Natural killer cell (primary cell): Measurements from ENCODE around the gene ALDOB. TPM values are rescaled to one million over a fixed set of nuclear protein-coding genes. Genes with fewer than 3 reads are reported as not detected.

Experiments
- ATAC-seq, 3 donors: fragments of 150-1000 bp in 2 of 3; fragments of 200-7000 bp in 1 of 3; cut with Tn5 transposase; 1 replicate in 1 of 3; 2 replicates in 2 of 3; pipeline ENCODE4 v1.10.0; 2021; ENCODE audit warnings: mild to moderate bottlenecking in 2 of 3, moderate library complexity in 2 of 3
- DNase-seq, 2 donors: peaks; one replicate each; pipeline versions ENCODE4 v3.0.0 to v3.0.0-alpha.2; 2013 to 2021; ENCODE audit warnings: mixed read lengths in 1 of 2
- H3K27ac ChIP-seq: one replicate; pipeline ENCODE4 v1.5.1; 2013; ENCODE audit warnings: mild to moderate bottlenecking, low read length
- H3K27me3 ChIP-seq: one replicate; pipeline ENCODE4 v1.6.1; 2013; ENCODE audit warnings: low read length; ENCODE audit not compliant: control insufficient read depth, insufficient read depth
- H3K36me3 ChIP-seq: one replicate; pipeline ENCODE4 v1.6.1; 2013; ENCODE audit warnings: low read length; ENCODE audit not compliant: control insufficient read depth, insufficient read depth
- H3K4me1 ChIP-seq: one replicate; pipeline ENCODE4 v1.6.1; 2013; ENCODE audit warnings: low read length; ENCODE audit not compliant: control insufficient read depth, insufficient read depth
- H3K4me3 ChIP-seq: one replicate; pipeline ENCODE4 v1.5.1; 2013; ENCODE audit warnings: low read length
- H3K9me3 ChIP-seq: one replicate; pipeline ENCODE4 v1.6.1; 2013; ENCODE audit warnings: low read length; ENCODE audit not compliant: control insufficient read depth, insufficient read depth
- H3K27ac Mint-ChIP-seq, 2 donors: one replicate each; pipeline ENCODE4 v1.8.0; 2022; ENCODE audit warnings: mild to moderate bottlenecking in 2 of 2, mixed read lengths in 2 of 2, moderate library complexity in 1 of 2
- H3K27me3 Mint-ChIP-seq, 2 donors: one replicate each; pipeline ENCODE4 v1.8.0; 2022; ENCODE audit warnings: low read depth in 2 of 2, mixed read lengths in 2 of 2
- H3K36me3 Mint-ChIP-seq: one replicate; pipeline ENCODE4 v1.8.0; 2022; ENCODE audit warnings: mixed read lengths
- H3K4me1 Mint-ChIP-seq, 2 donors: one replicate each; pipeline ENCODE4 v1.8.0; 2022; ENCODE audit warnings: mixed read lengths in 2 of 2
- H3K4me3 Mint-ChIP-seq: one replicate; pipeline ENCODE4 v1.8.0; 2022; ENCODE audit warnings: mild to moderate bottlenecking, moderate library complexity, mixed read lengths
- H3K9me3 Mint-ChIP-seq, 2 donors: one replicate each; pipeline ENCODE4 v1.8.0; 2022; ENCODE audit warnings: mixed read lengths in 2 of 2
- WGBS: methylation state at CpG from one replicate; pipeline ENCODE4 v1.1.7; 2013; ENCODE audit warnings: missing lambda C conversion rate; ENCODE audit not compliant: insufficient coverage; 5-methylcytosine and 5-hydroxymethylcytosine counted together
- intact Hi-C: fragments of 100-400 bp; cut with micrococcal nuclease; formaldehyde crosslinking; loops from one replicate; pipeline ENCODE4 v1.14.2; 2022
- total RNA-seq, 4 donors: library from RNA; stranded (reverse); fragments of 120-200 nt in 1 of 4; gene quantifications; one replicate each; pipeline versions ENCODE4 v1.2.3 to v1.2.4, GENCODE V29; 2013 to 2022
- TF ChIP-seq, protein P1 (sequence below): fragments of 200-600 bp; IDR thresholded peaks from one replicate; pipeline ENCODE4 v1.8.0; 2022; ENCODE audit warnings: antibody characterized with exemption

The ALDOB gene
- total RNA-seq, 3 donors from 2014 or later (not counting 1 experiment from before 2014, with no cell fraction given): not detected

DNA sequence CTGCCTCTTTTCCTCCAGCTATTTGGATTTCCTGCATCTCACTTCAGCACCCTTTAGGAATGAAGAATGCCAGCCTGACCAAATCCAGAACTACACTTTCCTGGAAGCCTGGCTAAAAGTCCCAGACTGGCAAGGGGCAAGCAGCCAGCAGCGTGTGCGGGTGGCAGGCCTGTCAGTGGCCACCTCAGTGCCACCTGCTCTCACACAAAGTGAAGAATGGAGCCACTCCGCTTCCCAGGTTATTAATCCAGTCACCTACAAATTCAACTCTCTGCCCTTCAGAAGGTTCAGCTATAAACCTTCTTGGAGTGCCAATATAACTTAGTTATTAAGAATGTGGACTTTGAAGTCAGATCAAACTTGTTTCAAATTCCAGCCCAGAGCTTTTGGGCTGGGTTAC is 6.7 kb upstream of the ALDOB start:
- Mint-ChIP-seq H3K36me3 (no peaks in the 10 kb centered on the region), H3K9me3 (peaks cover 0 to 2% of the 10 kb centered on the region in 2 donors), H3K27ac (no peak overlapping the region), H3K4me3 (no peak overlapping the region), H3K4me1 (no peaks in the 10 kb centered on the region), H3K27me3 (peaks cover 32 to 66% of the 10 kb centered on the region in 2 donors)
- H3K9me3 ChIP-seq: no peaks in the 10 kb centered on the region
- 92% methylated on average over 3 of the region's 3 CpGs for WGBS
- no peaks in the 10 kb centered on the region for H3K4me1 ChIP-seq
- intact Hi-C loops: no loop called here
- TF ChIP-seq, protein P1, sequence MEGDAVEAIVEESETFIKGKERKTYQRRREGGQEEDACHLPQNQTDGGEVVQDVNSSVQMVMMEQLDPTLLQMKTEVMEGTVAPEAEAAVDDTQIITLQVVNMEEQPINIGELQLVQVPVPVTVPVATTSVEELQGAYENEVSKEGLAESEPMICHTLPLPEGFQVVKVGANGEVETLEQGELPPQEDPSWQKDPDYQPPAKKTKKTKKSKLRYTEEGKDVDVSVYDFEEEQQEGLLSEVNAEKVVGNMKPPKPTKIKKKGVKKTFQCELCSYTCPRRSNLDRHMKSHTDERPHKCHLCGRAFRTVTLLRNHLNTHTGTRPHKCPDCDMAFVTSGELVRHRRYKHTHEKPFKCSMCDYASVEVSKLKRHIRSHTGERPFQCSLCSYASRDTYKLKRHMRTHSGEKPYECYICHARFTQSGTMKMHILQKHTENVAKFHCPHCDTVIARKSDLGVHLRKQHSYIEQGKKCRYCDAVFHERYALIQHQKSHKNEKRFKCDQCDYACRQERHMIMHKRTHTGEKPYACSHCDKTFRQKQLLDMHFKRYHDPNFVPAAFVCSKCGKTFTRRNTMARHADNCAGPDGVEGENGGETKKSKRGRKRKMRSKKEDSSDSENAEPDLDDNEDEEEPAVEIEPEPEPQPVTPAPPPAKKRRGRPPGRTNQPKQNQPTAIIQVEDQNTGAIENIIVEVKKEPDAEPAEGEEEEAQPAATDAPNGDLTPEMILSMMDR: no peak
- H3K4me3 ChIP-seq: no peak overlapping the region
- no peaks in the 10 kb centered on the region for H3K36me3 ChIP-seq
- peaks cover 5% of the 10 kb centered on the region for H3K27me3 ChIP-seq
- ATAC-seq: no peak
- H3K27ac ChIP-seq: no peak overlapping the region
- DNase-seq: no peak

DNA sequence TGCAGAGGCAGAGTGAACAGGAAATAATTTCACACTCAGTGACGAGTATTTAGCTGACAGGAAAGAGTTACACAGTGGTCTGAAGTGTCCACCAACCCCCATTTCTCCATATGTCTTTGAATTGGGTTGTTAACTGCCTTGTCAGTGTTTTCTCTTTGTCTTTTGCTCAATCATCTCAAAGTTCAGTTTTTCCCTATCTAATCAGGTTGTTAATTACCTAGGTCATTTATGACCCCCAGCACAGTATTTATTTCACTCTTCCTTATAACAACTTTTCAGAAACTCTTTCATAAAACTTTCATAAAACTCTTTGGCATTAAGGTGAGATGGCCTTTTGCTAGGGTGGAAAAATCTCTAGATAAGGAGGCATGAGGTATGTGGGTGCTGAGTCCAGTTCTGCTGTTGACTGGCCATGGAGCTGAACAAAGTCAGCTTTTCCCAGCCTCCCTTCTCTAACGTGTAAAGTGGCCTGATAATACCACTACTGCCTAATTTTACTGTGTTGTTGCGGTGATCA is 5.2 kb upstream of the ALDOB start:
- WGBS: 63% methylated on average over 3 of the region's 3 CpGs
- TF ChIP-seq, protein P1: no peak
- peaks cover 29 to 63% of the 10 kb centered on the region in 2 donors for H3K27me3 Mint-ChIP-seq
- intact Hi-C loops: no loop called here
- peaks cover 5% of the 10 kb centered on the region for H3K27me3 ChIP-seq
- ATAC-seq: no peak
- no peak overlapping the region for H3K27ac ChIP-seq
- peaks cover 0 to 2% of the 10 kb centered on the region in 2 donors for H3K9me3 Mint-ChIP-seq
- no peaks in the 10 kb centered on the region for H3K4me1 Mint-ChIP-seq
- no peaks in the 10 kb centered on the region for H3K4me1 ChIP-seq
- H3K36me3 ChIP-seq: no peaks in the 10 kb centered on the region
- no peaks in the 10 kb centered on the region for H3K36me3 Mint-ChIP-seq
- H3K27ac Mint-ChIP-seq: no peak overlapping the region
- H3K4me3 ChIP-seq: no peak overlapping the region
- no peak for DNase-seq
- H3K4me3 Mint-ChIP-seq: no peak overlapping the region
- no peaks in the 10 kb centered on the region for H3K9me3 ChIP-seq

DNA sequence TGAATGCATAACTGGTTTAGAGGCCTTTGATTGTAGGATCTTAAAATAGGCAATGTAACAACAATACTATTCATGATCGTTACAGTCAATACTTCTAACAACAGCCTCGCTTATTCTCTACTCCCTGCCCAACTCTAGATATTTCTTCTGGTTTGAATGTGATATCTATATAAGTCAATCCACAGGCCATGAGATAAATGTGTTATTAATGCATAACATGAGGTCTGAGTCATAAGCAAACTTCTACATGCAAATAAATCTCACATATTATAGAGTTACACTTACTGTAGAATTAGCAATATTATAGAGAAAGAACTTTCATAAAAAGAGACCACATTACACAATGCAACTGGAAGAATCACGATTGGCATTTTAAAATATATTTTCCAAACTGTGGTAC is 2.9 kb upstream of the ALDOB start:
- no peaks in the 10 kb centered on the region for H3K36me3 Mint-ChIP-seq
- ATAC-seq (no peak), DNase-seq (no peak)
- WGBS: no CpG with 5 or more reads among the region's 3 CpGs
- no peaks in the 10 kb centered on the region for H3K36me3 ChIP-seq
- no peak overlapping the region for H3K27ac Mint-ChIP-seq
- H3K4me3 ChIP-seq: no peak overlapping the region
- H3K9me3 Mint-ChIP-seq: peaks cover 0 to 2% of the 10 kb centered on the region in 2 donors
- no peaks in the 10 kb centered on the region for H3K9me3 ChIP-seq
- peaks cover 23 to 48% of the 10 kb centered on the region in 2 donors for H3K27me3 Mint-ChIP-seq
- intact Hi-C loops: no loop called here
- H3K4me1 ChIP-seq: no peaks in the 10 kb centered on the region
- TF ChIP-seq, protein P1: no peak
- H3K4me1 Mint-ChIP-seq: no peaks in the 10 kb centered on the region
- no peak overlapping the region for H3K4me3 Mint-ChIP-seq
- peaks cover 4% of the 10 kb centered on the region for H3K27me3 ChIP-seq
- no peak overlapping the region for H3K27ac ChIP-seq

DNA sequence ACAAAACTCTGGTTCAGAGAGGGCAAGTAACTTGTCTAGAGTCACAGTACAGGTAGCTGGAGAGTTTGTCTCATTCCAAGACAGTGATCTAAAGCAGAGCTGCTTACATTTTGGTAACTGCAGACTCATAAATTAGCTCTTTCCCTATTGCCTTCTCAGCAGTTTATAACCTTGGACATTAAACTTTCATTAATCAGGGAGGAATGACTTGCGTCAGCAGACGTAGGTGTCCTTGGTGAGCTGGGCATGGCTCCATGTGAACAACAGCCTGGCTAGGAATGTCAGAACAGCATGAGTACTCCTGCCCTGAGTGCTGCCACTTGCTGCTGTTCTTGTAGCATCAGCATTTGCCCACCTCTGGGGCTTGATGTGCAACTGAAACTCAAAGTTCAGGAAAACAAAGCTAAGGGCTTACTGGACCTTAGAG is 2.2 kb upstream of the ALDOB start:
- Histone ChIP-seq H3K36me3 (no peaks in the 10 kb centered on the region), H3K4me3 (no peak overlapping the region), H3K27me3 (no peaks in the 10 kb centered on the region), H3K9me3 (no peaks in the 10 kb centered on the region), H3K27ac (no peak overlapping the region), H3K4me1 (no peaks in the 10 kb centered on the region)
- TF ChIP-seq, protein P1: no peak
- intact Hi-C loops: no loop called here
- WGBS: 93% methylated on average over 2 of the region's 2 CpGs
- no peaks in the 10 kb centered on the region for H3K4me1 Mint-ChIP-seq
- no peaks in the 10 kb centered on the region for H3K36me3 Mint-ChIP-seq
- H3K27ac Mint-ChIP-seq: no peak overlapping the region
- no peak overlapping the region for H3K4me3 Mint-ChIP-seq
- H3K27me3 Mint-ChIP-seq: peaks cover 19 to 41% of the 10 kb centered on the region in 2 donors
- H3K9me3 Mint-ChIP-seq: no peaks in the 10 kb centered on the region
- ATAC-seq: no peak
- DNase-seq: no peak
